GM12801 (cell line): Measurements from ENCODE around the gene ACAN.

ENCODE experiments used
- CTCF ChIP-seq: IDR thresholded peaks from one replicate; pipeline ENCODE4 v1.5.1; 2011; ENCODE audit warnings: control low read depth; ENCODE audit not compliant: insufficient read length; ENCODE audit errors: extremely low read depth

ACAN gene

GRCh38 chr15:88803241-88803919, at the start of gene ACAN:
ACAN (plus strand) TSS chr15:88803436; CDS start chr15:88836207, 32,771 bp downstream.
- TF ChIP-seq CTCF: no peak

GRCh38 chr15:88756521-88756920, 46.7 kb upstream of the ACAN start:
- TF ChIP-seq CTCF: no peak

- no peak for TF ChIP-seq CTCF
Measured at GRCh38 chr15:88756921-88757320, 46.3 kb upstream of the ACAN start.

- no peak for TF ChIP-seq CTCF
Measured at GRCh38 chr15:88759872-88760271, 43.4 kb upstream of the ACAN start.

- no peak for TF ChIP-seq CTCF
Measured at GRCh38 chr15:88764448-88764847, 38.8 kb upstream of the ACAN start.

- no peak for TF ChIP-seq CTCF
Measured at GRCh38 chr15:88765212-88765611, 38.0 kb upstream of the ACAN start.

- TF ChIP-seq CTCF: no peak
Measured at GRCh38 chr15:88769161-88769971, 33.9 kb upstream of the ACAN start.
